SK-N-SH (cell line): ENCODE measurements around the gene CAPN7. TPM values are rescaled to one million over a fixed set of nuclear protein-coding genes. Genes with fewer than 3 reads are reported as not detected.

Experiments used
- CTCF ChIA-PET: fragments of 300-600, 350-600 bp; formaldehyde crosslinking; extraction: SDS; loops from one replicate; lab custom pipeline; 2021; lab: Yijun Ruan, JAX
- POLR2A ChIA-PET: fragments of 350-600 bp; sonication (Branson Sonifier 250); formaldehyde crosslinking; extraction: SDS; loops from one replicate; lab custom pipeline; 2020; ENCODE audit warnings: antibody characterized with exemption, inconsistent platforms; lab: Yijun Ruan, JAX
- DNase-seq: peaks from one replicate; pipeline ENCODE4 v3.0.0; 2012
- H2AFZ ChIP-seq: fragments of 200-600 bp; sonication (generic); 2 replicates; pipeline ENCODE4 v1.8.1; 2016; ENCODE audit warnings: antibody characterized with exemption, mild to moderate bottlenecking, low read depth
- H3F3A ChIP-seq: fragments of 200-600 bp; sonication (generic); replicated peaks from 2 replicates; pipeline ENCODE3; 2016; ENCODE audit warnings: antibody characterized with exemption, mild to moderate bottlenecking; ENCODE audit not compliant: insufficient read depth
- H3K27ac ChIP-seq, 2 experiments: fragments of 200-500 bp in 1 of 2; fragments of 200-600 bp in 1 of 2; sonication (Bioruptor generic) in 1 of 2; sonication (generic), shearing (Covaris generic) in 1 of 2; 2 replicates each; pipeline versions ENCODE4 v1.5.1 to v1.6.1; 2014 to 2016; ENCODE audit warnings: low read depth in 2 of 2, inconsistent platforms in 1 of 2, low read length in 1 of 2, mild to moderate bottlenecking in 1 of 2, mixed read lengths in 1 of 2
- H3K27me3 ChIP-seq: fragments of 200-600 bp; sonication (generic), shearing (Covaris generic); 2 replicates; pipeline ENCODE4 v1.6.1; 2016; ENCODE audit warnings: mixed run types; ENCODE audit not compliant: insufficient read depth
- H3K36me3 ChIP-seq, 2 experiments: fragments of 200-500 bp in 1 of 2; fragments of 200-600 bp in 1 of 2; sonication (Bioruptor generic) in 1 of 2; sonication (generic) in 1 of 2; replicated peaks in 1 of 2; 2 replicates each; pipeline versions ENCODE3 to v1.5.1; 2014 to 2016; ENCODE audit warnings: low read length in 1 of 2, mild to moderate bottlenecking in 1 of 2; ENCODE audit not compliant: insufficient read depth in 2 of 2, control insufficient read depth in 1 of 2
- H3K4me1 ChIP-seq, 2 experiments: fragments of 200-500 bp in 1 of 2; fragments of 200-600 bp in 1 of 2; sonication (Bioruptor generic) in 1 of 2; sonication (generic), shearing (Covaris generic) in 1 of 2; 2 replicates each; pipeline versions ENCODE4 v1.5.1 to v1.6.1; 2014 to 2016; ENCODE audit warnings: low read depth in 1 of 2, low read length in 1 of 2, mixed run types in 1 of 2; ENCODE audit not compliant: insufficient read depth in 2 of 2, control insufficient read depth in 1 of 2
- H3K4me2 ChIP-seq: fragments of 200-600 bp; sonication (generic), shearing (Covaris generic); 2 replicates; pipeline ENCODE4 v1.6.1; 2017; ENCODE audit warnings: mixed run types
- H3K4me3 ChIP-seq, 2 experiments: fragments of 200-500 bp in 1 of 2; fragments of 200-600 bp in 1 of 2; sonication (Bioruptor generic) in 1 of 2; sonication (generic), shearing (Covaris generic) in 1 of 2; 2 replicates each; pipeline versions ENCODE4 v1.5.1 to v1.8.1; 2014 to 2016; ENCODE audit warnings: low read depth in 2 of 2, inconsistent platforms in 1 of 2, low read length in 1 of 2, mild to moderate bottlenecking in 1 of 2, mixed read lengths in 1 of 2, moderate library complexity in 1 of 2
- H3K79me2 ChIP-seq: fragments of 200-600 bp; sonication (generic); 2 replicates; pipeline ENCODE4 v1.8.1; 2017; ENCODE audit warnings: mild to moderate bottlenecking; ENCODE audit not compliant: insufficient read depth
- H3K9ac ChIP-seq: fragments of 200-600 bp; sonication (generic); 2 replicates; pipeline ENCODE4 v1.6.1; 2017; ENCODE audit warnings: mixed run types
- H3K9me2 ChIP-seq: fragments of 200-600 bp; sonication (generic); 2 replicates; pipeline ENCODE4 v1.6.1; 2017; ENCODE audit warnings: mixed run types
- H3K9me3 ChIP-seq: fragments of 200-600 bp; sonication (generic); 2 replicates; pipeline ENCODE4 v1.6.1; 2017; ENCODE audit warnings: mixed run types, mild to moderate bottlenecking, moderate library complexity
- H4K20me1 ChIP-seq: fragments of 200-600 bp; sonication (generic); 2 replicates; pipeline ENCODE4 v1.6.1; 2017; ENCODE audit warnings: mild to moderate bottlenecking, mixed run types; ENCODE audit not compliant: insufficient read depth
- CTCF ChIP-seq: fragments of 200-600 bp; sonication (generic); IDR thresholded peaks from 2 replicates; pipeline ENCODE4 v1.6.1; 2017; ENCODE audit warnings: antibody characterized with exemption, mild to moderate bottlenecking, moderate library complexity
- EZH2phosphoT487 ChIP-seq: fragments of 200-600 bp; sonication (generic); IDR thresholded peaks from 2 replicates; pipeline ENCODE4 v1.6.1; 2017; ENCODE audit warnings: low read depth, mixed run types, mild to moderate bottlenecking, antibody characterized with exemption, moderate library complexity, borderline replicate concordance
- FOXJ3 ChIP-seq: sonication (generic); formaldehyde crosslinking; IDR thresholded peaks from 2 replicates; pipeline ENCODE4 v1.5.1; 2020; ENCODE audit warnings: mild to moderate bottlenecking, missing genetic modification reagents
- GATA2 ChIP-seq: sonication (generic); formaldehyde crosslinking; IDR thresholded peaks from 2 replicates; pipeline ENCODE4 v1.5.0; 2020; ENCODE audit warnings: mild to moderate bottlenecking, missing genetic modification reagents
- JUND ChIP-seq: IDR thresholded peaks from 2 replicates; pipeline ENCODE4 v1.4.0; 2012
- MAX ChIP-seq: IDR thresholded peaks from 2 replicates; pipeline ENCODE4 v1.4.0; 2012; ENCODE audit warnings: low read depth
- MEF2A ChIP-seq: IDR thresholded peaks from 2 replicates; pipeline ENCODE4 v1.4.0; 2012; ENCODE audit warnings: low read depth, borderline replicate concordance
- NFIC ChIP-seq: IDR thresholded peaks from 2 replicates; pipeline ENCODE4 v1.4.0; 2012; ENCODE audit warnings: borderline replicate concordance
- POLR2AphosphoS5 ChIP-seq: IDR thresholded peaks from 2 replicates; pipeline ENCODE4 v1.6.1; 2012; ENCODE audit warnings: low read depth, low read length
- RCOR1 ChIP-seq: fragments of 150-350 bp; IDR thresholded peaks from 2 replicates; pipeline ENCODE4 v1.6.1; 2017; ENCODE audit warnings: antibody characterized with exemption, low read length
- REST ChIP-seq: IDR thresholded peaks from 2 replicates; pipeline ENCODE4 v1.6.1; 2012; ENCODE audit warnings: mild to moderate bottlenecking, low read depth, low read length, moderate library complexity
- RFX5 ChIP-seq: IDR thresholded peaks from 2 replicates; pipeline ENCODE4 v1.6.1; 2012; ENCODE audit warnings: mild to moderate bottlenecking, improper control_type of control experiment, low read length
- RXRA ChIP-seq: IDR thresholded peaks from 2 replicates; pipeline ENCODE4 v1.4.0; 2012; ENCODE audit warnings: low read depth, mild to moderate bottlenecking, borderline replicate concordance
- SIN3A ChIP-seq: IDR thresholded peaks from 2 replicates; pipeline ENCODE4 v1.6.1; 2012; ENCODE audit warnings: low read depth, mild to moderate bottlenecking, low read length, moderate library complexity, borderline replicate concordance
- TAF1 ChIP-seq: IDR thresholded peaks from 2 replicates; pipeline ENCODE4 v1.6.1; 2012; ENCODE audit warnings: low read depth, mild to moderate bottlenecking, low read length, moderate library complexity, borderline replicate concordance
- TCF12 ChIP-seq: IDR thresholded peaks from 2 replicates; pipeline ENCODE4 v1.4.0; 2012
- TEAD4 ChIP-seq: IDR thresholded peaks from 2 replicates; pipeline ENCODE4 v1.4.0; 2012; ENCODE audit warnings: mild to moderate bottlenecking, borderline replicate concordance; ENCODE audit not compliant: insufficient read depth
- USF1 ChIP-seq: IDR thresholded peaks from 2 replicates; pipeline ENCODE4 v1.4.0; 2012; ENCODE audit warnings: low read depth, borderline replicate concordance
- USF2 ChIP-seq: fragments of 150-350 bp; IDR thresholded peaks from 2 replicates; pipeline ENCODE4 v1.6.1; 2017; ENCODE audit warnings: antibody characterized with exemption, low read length, low read depth, borderline replicate concordance
- YY1 ChIP-seq: IDR thresholded peaks from 2 replicates; pipeline ENCODE4 v1.4.0; 2012; ENCODE audit warnings: low read depth, mild to moderate bottlenecking
- WGBS: methylation state at CpG from one replicate; pipeline ENCODE4 v1.1.6; 2017; ENCODE audit warnings: low lambda C conversion rate; 5-methylcytosine and 5-hydroxymethylcytosine counted together
- polyA plus RNA-seq, 3 experiments: library from polyadenylated mRNA; depleted of rRNA; stranded (reverse); fragments of >200 nt; gene quantifications; 2 replicates each; pipeline ENCODE4 v1.2.3, GENCODE V29; 2012

The CAPN7 gene
- polyA plus RNA-seq, 1 of the 3 experiments (the other 2 are of a cell fraction), result 7.3 TPM

- Histone ChIP-seq H3K4me2 (no peak overlapping the region), H3K9ac (no peak overlapping the region), H3K79me2 (no peaks in the 10 kb centered on the region), H3K36me3 (peaks cover 84 to 87% of the 10 kb centered on the region in 2 experiments), H3K9me3 (no peaks in the 10 kb centered on the region), H2AFZ (no peak overlapping the region), H3K9me2 (no peaks in the 10 kb centered on the region), H3K4me1 (no peaks in the 10 kb centered on the region), H4K20me1 (no peaks in the 10 kb centered on the region), H3K27ac (no peak overlapping the region), H3K4me3 (no peak overlapping the region), H3K27me3 (no peaks in the 10 kb centered on the region), H3F3A (peaks cover 4% of the 10 kb centered on the region)
- TF ChIP-seq USF2 (no peak), JUND (no peak), REST (no peak), SIN3A (no peak), MAX (no peak), NFIC (no peak), EZH2phosphoT487 (no peak), RXRA (no peak), USF1 (no peak), GATA2 (CRISPR knock-in tag) (no peak), CTCF (no peak), FOXJ3 (no peak), TAF1 (no peak), RCOR1 (no peak), RFX5 (no peak), YY1 (no peak), TCF12 (no peak), TEAD4 (no peak), MEF2A (no peak), POLR2AphosphoS5 (no peak)
- ChIA-PET CTCF (interaction anchor here (0.8 to 1.6 kb wide), 3 partner anchors 15 to 51 kb away, joined by 3 to 6 read pairs (median 4); no protein-coding TSS in a partner anchor), POLR2A (no interaction called here)
- DNase-seq, result no peak
- WGBS, result 95% methylated on average over 7 of the region's 7 CpGs
These were observed 47.1 kb downstream of the CAPN7 start for GRCh38 chr3:15253023-15253697.
